HepG2 (cell line): ENCODE measurements around the gene ZNF628. TPM values are rescaled to one million over a fixed set of nuclear protein-coding genes. Genes with fewer than 3 reads are reported as not detected.

Source experiments
- ATAC-seq: fragments of 200-7000 bp; cut with Tn5 transposase; 3 replicates; pipeline ENCODE4 v1.9.1; 2020; ENCODE audit warnings: mild to moderate bottlenecking, moderate library complexity
- BruUV-seq: library from RNA; stranded (reverse); fragments of 400-500 nt; replicated peaks from 2 replicates; lab custom pipeline; 2021; lab: Mats Ljungman, UMichigan
- CTCF ChIA-PET: fragments of 300-600 bp; formaldehyde crosslinking; extraction: SDS; loops from one replicate; lab custom pipeline; 2021; ENCODE audit warnings: low total read pairs, inconsistent platforms, low intra/inter-chr PET ratio; lab: Yijun Ruan, JAX
- POLR2A ChIA-PET: fragments of 350-600 bp; sonication (Branson Sonifier 250); formaldehyde crosslinking; loops from one replicate; lab custom pipeline; 2020; ENCODE audit warnings: antibody characterized with exemption, inconsistent platforms; lab: Yijun Ruan, JAX
- DNase-seq: peaks from one replicate; pipeline ENCODE4 v3.0.0-alpha.2; 2015; ENCODE audit warnings: low spot score
- FAIRE-seq: peaks from 3 replicates; lab custom pipeline; 2011; peaks lifted over from hg19 to GRCh38; lab: Jason Lieb, UNC
- H2AFZ ChIP-seq: one replicate; pipeline ENCODE4 v1.6.1; 2011; ENCODE audit warnings: low read length, inconsistent platforms
- H3K27ac ChIP-seq: fragments of 300-600 bp; 3 replicates; pipeline ENCODE4 v1.8.0; 2011; ENCODE audit warnings: mixed run types, mild to moderate bottlenecking, mixed read lengths, low read length, inconsistent platforms; ENCODE audit not compliant: insufficient read depth; ENCODE audit errors: extremely low read length
- H3K27me3 ChIP-seq, 2 experiments: fragments of 200-600 bp in 1 of 2; 2 replicates in 1 of 2; 3 replicates in 1 of 2; pipeline versions ENCODE4 v1.6.0 to v1.8.0; 2011; ENCODE audit warnings: low read length in 2 of 2, mild to moderate bottlenecking in 2 of 2, moderate library complexity in 2 of 2, inconsistent platforms in 1 of 2; ENCODE audit not compliant: insufficient read depth in 2 of 2, control insufficient read depth in 1 of 2
- H3K36me3 ChIP-seq, 2 experiments: fragments of 200-600 bp in 1 of 2; replicated peaks in 1 of 2; 2 replicates in 1 of 2; 3 replicates in 1 of 2; pipeline versions ENCODE4 v1.5.1 to v1.8.0; 2011; ENCODE audit warnings: low read length in 2 of 2, inconsistent platforms in 1 of 2; ENCODE audit not compliant: insufficient read depth in 2 of 2, control insufficient read depth in 1 of 2
- H3K4me1 ChIP-seq: 2 replicates; pipeline ENCODE4 v1.5.1; 2012; ENCODE audit warnings: low read length, inconsistent platforms; ENCODE audit not compliant: insufficient read depth
- H3K4me2 ChIP-seq: 2 replicates; pipeline ENCODE4 v1.6.0; 2011; ENCODE audit warnings: low read depth, low read length, inconsistent platforms
- H3K4me3 ChIP-seq, 3 experiments: fragments of 200-600 bp in 1 of 3; sonication (generic), shearing (Covaris generic) in 1 of 3; replicated peaks in 1 of 3; 2 replicates each; pipeline ENCODE4 v1.5.1; 2011 to 2016; ENCODE audit warnings: low read length in 3 of 3, inconsistent platforms in 2 of 3, low read depth in 2 of 3, mild to moderate bottlenecking in 2 of 3, control low read depth in 1 of 3, mixed read lengths in 1 of 3; ENCODE audit not compliant: insufficient read depth in 1 of 3
- H3K79me2 ChIP-seq: one replicate; pipeline ENCODE4 v1.6.1; 2011; ENCODE audit warnings: low read length, inconsistent platforms; ENCODE audit not compliant: insufficient read depth
- H3K9ac ChIP-seq: 2 replicates; pipeline ENCODE4 v1.6.0; 2011; ENCODE audit warnings: mild to moderate bottlenecking, low read depth, low read length, inconsistent platforms; ENCODE audit not compliant: insufficient read depth
- H3K9me3 ChIP-seq: 2 replicates; pipeline ENCODE4 v1.5.1; 2012; ENCODE audit warnings: mild to moderate bottlenecking, low read length
- H4K20me1 ChIP-seq: 2 replicates; pipeline ENCODE4 v1.6.0; 2011; ENCODE audit warnings: inconsistent platforms, mild to moderate bottlenecking, low read length, moderate library complexity; ENCODE audit not compliant: insufficient read depth
- CC2D1A ChIP-seq: sonication (generic); formaldehyde crosslinking; IDR thresholded peaks from 2 replicates; pipeline ENCODE4 v1.8.1; 2023; ENCODE audit warnings: mild to moderate bottlenecking, missing genetic modification reagents
- CREB1 ChIP-seq, 2 experiments: fragments of 450-650 bp in 1 of 2; IDR thresholded peaks; 2 replicates each; pipeline ENCODE4 v1.6.1; 2016 to 2017; ENCODE audit warnings: control low read depth in 1 of 2, mild to moderate bottlenecking in 1 of 2, missing compliant biosample characterization in 1 of 2, missing genetic modification characterization in 1 of 2
- DMTF1 ChIP-seq: sonication (generic); formaldehyde crosslinking; IDR thresholded peaks from 2 replicates; pipeline ENCODE4 v1.4.0; 2020; ENCODE audit warnings: mild to moderate bottlenecking, missing genetic modification reagents
- FLYWCH1 ChIP-seq: sonication (generic); formaldehyde crosslinking; IDR thresholded peaks from 2 replicates; pipeline ENCODE4 v1.8.1; 2023; ENCODE audit warnings: mild to moderate bottlenecking, missing genetic modification reagents
- IRF1 ChIP-seq: sonication (generic); formaldehyde crosslinking; IDR thresholded peaks from 2 replicates; pipeline ENCODE4 v1.4.0; 2020; ENCODE audit warnings: low read depth, mild to moderate bottlenecking, missing genetic modification reagents
- MLLT10 ChIP-seq: sonication (generic); formaldehyde crosslinking; IDR thresholded peaks from 2 replicates; pipeline ENCODE4 v1.4.0; 2020; ENCODE audit warnings: missing genetic modification reagents
- ZFY ChIP-seq: sonication (generic); formaldehyde crosslinking; IDR thresholded peaks from 2 replicates; pipeline ENCODE4 v1.4.0; 2020; ENCODE audit warnings: missing genetic modification reagents
- ZNF121 ChIP-seq: sonication (generic); formaldehyde crosslinking; IDR thresholded peaks from 2 replicates; pipeline ENCODE4 v1.5.0; 2020; ENCODE audit warnings: mild to moderate bottlenecking, missing genetic modification reagents
- ZNF207 ChIP-seq: fragments of 450-650 bp; IDR thresholded peaks from 2 replicates; pipeline ENCODE4 v1.6.1; 2016; ENCODE audit warnings: antibody characterized with exemption, borderline replicate concordance
- ZNF607 ChIP-seq: sonication (generic); formaldehyde crosslinking; IDR thresholded peaks from 2 replicates; pipeline ENCODE4 v1.5.1; 2020; ENCODE audit warnings: missing genetic modification reagents, mild to moderate bottlenecking, borderline replicate concordance
- ZNF615 ChIP-seq: sonication (generic); formaldehyde crosslinking; IDR thresholded peaks from 2 replicates; pipeline ENCODE4 v1.5.0; 2020; ENCODE audit warnings: mild to moderate bottlenecking, missing genetic modification reagents, borderline replicate concordance
- WGBS: methylation state at CpG from one replicate; pipeline ENCODE4 v1.1.6; 2017; ENCODE audit warnings: low lambda C conversion rate; 5-methylcytosine and 5-hydroxymethylcytosine counted together
- in situ Hi-C: cut with HindIII; loops from 2 replicates; pipeline ENCODE4 v1.10.0; 2017; ENCODE audit warnings: low pct_unique_long_range_greater_than_20kb; ENCODE audit not compliant: extremely low pct_ligation_motif_present
- intact Hi-C: fragments of 100-400 bp; cut with micrococcal nuclease; formaldehyde crosslinking; loops from one replicate; pipeline ENCODE4 v1.10.0; 2022; ENCODE audit not compliant: unreplicated experiment
- polyA plus RNA-seq, 8 experiments: library from polyadenylated mRNA; depleted of rRNA in 3 of 8; stranded (reverse) in 7 of 8; unstranded in 1 of 8; fragments of >200 nt; fragmentation: Illumina TruSeq in 4 of 8; extraction: Trizol in 4 of 8; gene quantifications; 2 replicates each; pipeline versions ENCODE4 v1.2.1 to v1.2.3, GENCODE V29; 2011 to 2016; ENCODE audit warnings: low read depth in 4 of 8, missing spikeins in 1 of 8, mixed read lengths in 1 of 8; ENCODE audit not compliant: insufficient read depth in 1 of 8
- total RNA-seq, 5 experiments: library from RNA; depleted of rRNA; stranded (reverse); fragments of >200 nt; fragmentation: Illumina TruSeq; extraction: Trizol; gene quantifications; 2 replicates each; pipeline ENCODE4 v1.2.3, GENCODE V29; 2016; ENCODE audit warnings: low read depth in 1 of 5

ZNF628 gene
- total and polyA plus RNA-seq, 2 of the 13 experiments (the other 11 are each of a cell fraction or from before 2014, with no cell fraction given), result 0.54 to 1.2 TPM

GRCh38 chr19:55439052-55439451 is 37.4 kb upstream of the ZNF628 start:
- Histone ChIP-seq H3K4me3 (no peak overlapping the region), H3K9ac (no peak overlapping the region), H3K36me3 (no peaks in the 10 kb centered on the region), H3K27ac (no peak overlapping the region), H2AFZ (no peak overlapping the region), H3K27me3 (peaks cover 4 to 28% of the 10 kb centered on the region in 2 experiments; a peak in 4 of 5 replicates), H3K4me1 (no peaks in the 10 kb centered on the region), H4K20me1 (peaks cover 4% of the 10 kb centered on the region; the same call in 1 of the 2 replicates), H3K4me2 (no peak overlapping the region), H3K79me2 (no peaks in the 10 kb centered on the region), H3K9me3 (no peaks in the 10 kb centered on the region)
- POLR2A ChIA-PET, result no interaction called here
- intact Hi-C loops, result no loop called here
- in situ Hi-C loops, result no loop called here
- no peak for TF ChIP-seq CREB1 (IDR thresholded peaks at IDR 0.05)
- no peak for TF ChIP-seq CREB1 (CRISPR knock-in tag; IDR thresholded peaks at IDR 0.05)
- TF ChIP-seq IRF1 (CRISPR knock-in tag), result no peak
- TF ChIP-seq ZNF607 (CRISPR knock-in tag), result no peak
- no peak for TF ChIP-seq ZNF615 (CRISPR knock-in tag)
- TF ChIP-seq ZNF207, result no peak
- no peak for TF ChIP-seq MLLT10 (CRISPR knock-in tag)
- no peak for TF ChIP-seq CC2D1A
- TF ChIP-seq ZNF121 (CRISPR knock-in tag), result no peak
- no peak for TF ChIP-seq FLYWCH1 (CRISPR knock-in tag)
- no peak for TF ChIP-seq ZFY (CRISPR knock-in tag)
- TF ChIP-seq DMTF1, result no peak
- BruUV-seq, result no TSS peak
- no peak for FAIRE-seq
- 0% methylated on average over 5 of the region's 5 CpGs for WGBS
- ATAC-seq, result no peak
- no peak for DNase-seq
- CTCF ChIA-PET, result no interaction called here
